Mucosa of stomach (tissue), 1 donor: ENCODE measurements around the gene PRKCI.
A peak's percentile ranks its signal among the peaks of the same experiment; 100 is the strongest.
"Not testable (repeated sequence)": the region's sequence is repeated elsewhere in the genome, so short reads cannot be mapped to it uniquely, and the experiment has no call there.

Experiments used
- H3K27me3 ChIP-seq: one replicate; pipeline ENCODE4 v1.7.0; 2013; ENCODE audit warnings: mild to moderate bottlenecking, low read length; ENCODE audit not compliant: control insufficient read depth, insufficient read depth
- H3K36me3 ChIP-seq: one replicate; pipeline ENCODE4 v1.7.0; 2013; ENCODE audit warnings: low read length; ENCODE audit not compliant: control insufficient read depth, insufficient read depth
- H3K4me1 ChIP-seq: one replicate; pipeline ENCODE4 v1.7.0; 2013; ENCODE audit warnings: mild to moderate bottlenecking, low read length; ENCODE audit not compliant: control insufficient read depth, insufficient read depth
- H3K4me3 ChIP-seq: one replicate; pipeline ENCODE4 v1.7.0; 2013; ENCODE audit warnings: low read length
- H3K9ac ChIP-seq: one replicate; pipeline ENCODE4 v1.7.0; 2013; ENCODE audit warnings: mild to moderate bottlenecking, low read length, moderate library complexity
- H3K9me3 ChIP-seq: one replicate; pipeline ENCODE4 v1.7.0; 2013; ENCODE audit warnings: mild to moderate bottlenecking, low read length, moderate library complexity; ENCODE audit not compliant: control insufficient read depth
- donor health status: Pancreatic carcinoma.

PRKCI gene

GRCh38 chr3:170221924-170222646 lies at the start of gene PRKCI:
PRKCI (plus strand) TSS chr3:170222424; CDS start chr3:170222670, 246 bp downstream.
- no peaks in the 10 kb centered on the region for H3K27me3 ChIP-seq
- H3K9me3 ChIP-seq = no peaks in the 10 kb centered on the region
- peak within 1 kb of the TSS; percentile 82 for H3K4me3 ChIP-seq
- no peaks in the 10 kb centered on the region for H3K36me3 ChIP-seq
- H3K4me1 ChIP-seq = peaks cover 5% of the 10 kb centered on the region
- peak within 1 kb of the TSS; percentile 82 for H3K9ac ChIP-seq

DNA sequence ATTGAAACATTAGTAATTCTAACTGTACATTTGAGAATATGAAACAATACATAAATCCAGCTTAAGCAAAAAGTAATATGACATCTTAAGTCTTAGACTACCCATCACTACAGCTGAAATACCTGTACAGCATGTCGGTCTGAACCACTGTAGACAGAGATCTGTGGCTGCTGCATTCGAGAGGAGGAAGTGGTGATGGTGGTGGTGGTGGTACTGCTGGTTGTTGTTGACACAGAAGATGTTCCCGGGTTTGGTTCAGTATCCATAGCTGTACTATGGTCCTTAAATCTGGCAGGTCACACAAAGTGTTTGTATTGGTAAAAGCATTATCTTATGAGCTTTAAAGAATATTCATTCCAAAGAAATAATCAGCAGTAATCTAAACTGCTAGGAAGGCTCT lies 43.6 kb upstream of the PRKCI start:
- Histone ChIP-seq H3K36me3 (no peaks in the 10 kb centered on the region), H3K4me3 (no peak overlapping the region), H3K9ac (no peak overlapping the region), H3K27me3 (no peaks in the 10 kb centered on the region), H3K9me3 (no peaks in the 10 kb centered on the region), H3K4me1 (peaks cover 24% of the 10 kb centered on the region)

GRCh38 chr3:170179432-170179831 lies 42.8 kb upstream of the PRKCI start:
- Histone ChIP-seq H3K4me3 (peak overlapping the region; percentile 90), H3K27me3 (no peaks in the 10 kb centered on the region), H3K9me3 (no peaks in the 10 kb centered on the region), H3K4me1 (peaks cover 21% of the 10 kb centered on the region), H3K36me3 (no peaks in the 10 kb centered on the region), H3K9ac (peak overlapping the region; percentile 95)

GRCh38 chr3:170180079-170180907 lies 41.9 kb upstream of the PRKCI start:
- Histone ChIP-seq H3K4me3 (peak overlapping the region; percentile 90), H3K9me3 (no peaks in the 10 kb centered on the region), H3K27me3 (no peaks in the 10 kb centered on the region), H3K4me1 (peaks cover 19% of the 10 kb centered on the region), H3K36me3 (no peaks in the 10 kb centered on the region), H3K9ac (peak overlapping the region; percentile 95)

- H3K9me3 ChIP-seq = no peaks in the 10 kb centered on the region
- H3K27me3 ChIP-seq = no peaks in the 10 kb centered on the region
- peak within 1 kb of the TSS; percentile 90 for H3K4me3 ChIP-seq
- H3K9ac ChIP-seq = peak within 1 kb of the TSS; percentile 95
- no peaks in the 10 kb centered on the region for H3K36me3 ChIP-seq
- H3K4me1 ChIP-seq = peaks cover 16% of the 10 kb centered on the region
Measured at GRCh38 chr3:170180908-170181885, 41.0 kb upstream of the PRKCI start, which contains the start of gene PHC3. PHC3 (minus strand) TSS chr3:170181733; CDS start chr3:170181715, 18 bp downstream.

DNA sequence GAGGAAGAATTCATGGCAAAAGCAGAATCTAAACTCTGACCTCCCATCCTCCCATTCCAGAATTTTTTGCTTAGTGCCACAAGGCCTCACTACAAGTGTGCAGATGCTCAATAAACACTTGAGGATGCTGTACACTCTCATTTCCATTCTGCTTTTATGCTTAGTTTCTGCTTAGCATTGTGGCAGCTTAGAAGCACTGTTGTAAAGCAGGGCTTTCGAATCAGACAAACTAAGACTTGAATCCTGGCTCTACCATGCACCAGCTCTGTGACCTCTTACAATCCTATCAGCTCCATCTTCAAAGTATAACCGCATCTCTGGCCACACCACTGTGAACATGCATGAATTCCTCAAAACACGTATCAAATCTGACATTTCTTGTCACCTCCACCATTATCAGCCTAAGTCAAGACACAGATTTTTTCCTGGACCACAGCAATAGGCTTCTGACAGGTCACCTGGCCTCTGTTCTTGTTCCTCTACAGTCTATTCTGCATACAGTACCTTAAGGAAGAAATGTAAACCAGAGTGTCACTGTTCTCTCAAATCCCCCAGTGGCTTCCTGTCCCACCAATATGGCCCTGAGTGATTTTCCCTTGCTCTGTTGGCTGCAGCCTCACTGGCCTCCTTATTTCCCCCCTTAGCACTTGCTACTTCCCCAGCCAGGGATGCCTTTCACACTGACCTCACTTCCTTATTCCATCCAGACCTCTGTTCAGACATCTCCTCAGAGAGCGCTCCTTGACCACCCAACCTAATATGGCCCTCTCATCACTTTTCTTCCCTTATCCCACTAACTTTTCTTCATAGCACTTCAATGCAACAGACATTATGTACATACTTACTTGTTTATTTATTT lies 32.6 kb upstream of the PRKCI start:
- Histone ChIP-seq H3K27me3 (no peaks in the 10 kb centered on the region), H3K4me1 (no peaks in the 10 kb centered on the region), H3K36me3 (no peaks in the 10 kb centered on the region), H3K9me3 (no peaks in the 10 kb centered on the region), H3K4me3 (no peak overlapping the region), H3K9ac (no peak overlapping the region)

GRCh38 chr3:170195759-170196158 lies 26.5 kb upstream of the PRKCI start:
- H3K9me3 ChIP-seq, H3K4me3 ChIP-seq, H3K4me1 ChIP-seq, H3K27me3 ChIP-seq, H3K36me3 ChIP-seq, H3K9ac ChIP-seq: not testable (repeated sequence)

GRCh38 chr3:170196833-170197232 lies 25.4 kb upstream of the PRKCI start:
- H3K4me1 ChIP-seq = no peaks in the 10 kb centered on the region

DNA sequence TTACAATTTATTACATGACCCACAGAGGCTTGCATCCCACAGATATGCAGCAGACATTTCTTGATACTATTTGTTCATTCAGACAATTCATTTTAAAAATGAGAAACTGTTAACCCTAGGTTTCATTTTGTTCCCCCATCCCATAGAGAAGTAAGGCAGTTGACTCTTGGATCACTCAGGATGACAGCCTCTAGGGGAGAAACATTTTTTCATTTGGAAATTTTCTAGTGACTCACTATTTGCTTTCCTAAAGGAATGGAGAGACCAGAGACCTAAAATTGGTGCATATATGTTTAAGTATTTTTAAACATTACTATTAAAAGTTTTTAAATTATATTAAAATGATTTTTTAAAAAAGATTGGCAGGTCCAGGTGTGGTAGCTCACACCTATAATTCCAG lies 21.2 kb upstream of the PRKCI start:
- Histone ChIP-seq H3K36me3 (no peaks in the 10 kb centered on the region), H3K4me1 (peaks cover 4% of the 10 kb centered on the region), H3K9ac (no peak overlapping the region), H3K4me3 (no peak overlapping the region), H3K27me3 (no peaks in the 10 kb centered on the region), H3K9me3 (no peaks in the 10 kb centered on the region)

More at GRCh38 chr3:170196833-170197232, 25.4 kb upstream of the PRKCI start:
- H3K9me3 ChIP-seq = no peaks in the 10 kb centered on the region
- H3K36me3 ChIP-seq = no peaks in the 10 kb centered on the region
- H3K4me3 ChIP-seq = no peak overlapping the region
- H3K27me3 ChIP-seq = no peaks in the 10 kb centered on the region
- H3K9ac ChIP-seq = no peak overlapping the region

DNA sequence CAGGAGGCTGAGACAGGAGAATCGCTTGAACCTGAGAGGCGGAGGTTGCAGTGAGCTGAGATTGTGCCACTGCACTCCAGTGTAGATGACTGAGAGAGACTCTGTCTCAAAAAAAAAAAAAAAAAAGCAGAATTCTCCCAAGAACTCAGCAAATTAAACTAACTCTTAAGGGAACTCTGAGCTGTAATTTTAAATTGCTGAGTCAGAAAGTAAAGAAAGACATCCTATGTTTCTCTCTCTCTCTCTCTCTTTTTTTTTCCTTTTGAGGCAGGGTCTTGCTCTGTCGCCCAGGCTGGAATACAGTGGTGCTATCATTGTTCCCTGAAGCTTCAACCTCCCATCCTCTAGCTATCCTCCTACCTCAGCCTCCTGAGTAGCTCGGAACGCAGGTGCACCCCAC lies 20.7 kb upstream of the PRKCI start:
- Histone ChIP-seq H3K9ac (no peak overlapping the region), H3K4me3 (no peak overlapping the region), H3K9me3 (no peaks in the 10 kb centered on the region), H3K27me3 (no peaks in the 10 kb centered on the region), H3K36me3 (no peaks in the 10 kb centered on the region), H3K4me1 (peaks cover 4% of the 10 kb centered on the region)

DNA sequence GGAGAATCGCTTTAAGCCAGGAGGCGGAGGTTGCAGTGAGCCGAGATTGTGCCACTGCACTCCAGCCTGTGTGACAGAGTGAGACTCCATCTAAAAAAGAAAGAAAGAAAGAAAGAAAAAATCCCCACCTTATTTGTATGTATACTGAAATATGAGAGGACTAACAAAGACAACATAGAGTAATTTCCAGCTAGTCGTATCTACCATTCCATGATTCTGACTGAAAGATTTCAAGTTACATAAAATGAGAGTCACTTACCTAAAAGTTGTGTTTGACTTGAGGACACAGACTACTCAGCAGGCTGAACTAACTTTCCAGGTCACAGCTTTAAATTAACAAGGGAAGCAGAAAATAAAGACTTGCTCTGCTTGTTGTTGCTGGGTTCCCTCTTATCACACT lies 18.8 kb upstream of the PRKCI start:
- H3K4me1 ChIP-seq = peaks cover 4% of the 10 kb centered on the region
- H3K4me3 ChIP-seq = no peak overlapping the region
- no peak overlapping the region for H3K9ac ChIP-seq
- no peaks in the 10 kb centered on the region for H3K9me3 ChIP-seq
- H3K27me3 ChIP-seq = no peaks in the 10 kb centered on the region
- H3K36me3 ChIP-seq = no peaks in the 10 kb centered on the region
